Amniotic stem cell (primary cell): Measurements from ENCODE around the gene ZNF593OS.
A peak's percentile ranks its signal among the peaks of the same experiment; 100 is the strongest.

Source experiments
- DNase-seq: peaks from one replicate; lab custom pipeline; 2025; lab: John Stamatoyannopoulos, UW

ZNF593OS gene

GRCh38 chr1:26184086-26184485 is 12.5 kb upstream of the ZNF593OS start:
- no peak for DNase-seq

- no peak for DNase-seq
Observed at GRCh38 chr1:26182383-26182696, 10.7 kb upstream of the ZNF593OS start.

GRCh38 chr1:26181586-26182382 is 10.2 kb upstream of the ZNF593OS start:
- no peak for DNase-seq

GRCh38 chr1:26180010-26180506 is 8.4 kb upstream of the ZNF593OS start:
- DNase-seq, result no peak

- no peak for DNase-seq
Observed at GRCh38 chr1:26177182-26177684, 5.6 kb upstream of the ZNF593OS start, which contains the start of gene CNKSR1. Gene CNKSR1 (plus strand): TSS chr1:26177491. CDS start chr1:26177548, 57 bp downstream.

- DNase-seq, result no peak
Observed at GRCh38 chr1:26175346-26175745, 3.7 kb upstream of the ZNF593OS start.

- no peak for DNase-seq
Observed at GRCh38 chr1:26170472-26170821, 1.2 kb downstream of the ZNF593OS start.

GRCh38 chr1:26169669-26170471 is 1.8 kb downstream of the ZNF593OS start, which contains the start of gene ZNF593:
Gene ZNF593 (plus strand): TSS chr1:26169908. CDS start chr1:26169984, 76 bp downstream.
- peak; percentile 91 for DNase-seq

- no peak for DNase-seq
Observed at GRCh38 chr1:26169198-26169554, 2.5 kb downstream of the ZNF593OS start.

GRCh38 chr1:26168410-26169197 is 3.0 kb downstream of the ZNF593OS start, which contains the start of gene C1orf232:
Gene C1orf232 (minus strand): TSS chr1:26168963. CDS start chr1:26168499, 464 bp downstream.
- no peak for DNase-seq

GRCh38 chr1:26166719-26167281 is 4.8 kb downstream of the ZNF593OS start:
- no peak for DNase-seq

GRCh38 chr1:26164861-26165842 is 6.5 kb downstream of the ZNF593OS start:
- no peak for DNase-seq

GRCh38 chr1:26164036-26164860 is 7.4 kb downstream of the ZNF593OS start:
- no peak for DNase-seq

GRCh38 chr1:26163684-26164035 is 8.0 kb downstream of the ZNF593OS start:
- no peak for DNase-seq

GRCh38 chr1:26162220-26162709 is 9.4 kb downstream of the ZNF593OS start:
- no peak for DNase-seq

GRCh38 chr1:26161415-26162219 is 10.0 kb downstream of the ZNF593OS start:
- no peak for DNase-seq

- no peak for DNase-seq
Observed at GRCh38 chr1:26160527-26161414, 10.9 kb downstream of the ZNF593OS start.

- no peak for DNase-seq
Observed at GRCh38 chr1:26159743-26160039, 11.9 kb downstream of the ZNF593OS start.
